ENCODE results near the gene CTSO. TPM values are rescaled to one million over a fixed set of nuclear protein-coding genes. Genes with fewer than 3 reads are reported as not detected.

The CTSO gene
- total RNA-seq, 1 experiment from 2014 or later, result 7.3 TPM

DNA sequence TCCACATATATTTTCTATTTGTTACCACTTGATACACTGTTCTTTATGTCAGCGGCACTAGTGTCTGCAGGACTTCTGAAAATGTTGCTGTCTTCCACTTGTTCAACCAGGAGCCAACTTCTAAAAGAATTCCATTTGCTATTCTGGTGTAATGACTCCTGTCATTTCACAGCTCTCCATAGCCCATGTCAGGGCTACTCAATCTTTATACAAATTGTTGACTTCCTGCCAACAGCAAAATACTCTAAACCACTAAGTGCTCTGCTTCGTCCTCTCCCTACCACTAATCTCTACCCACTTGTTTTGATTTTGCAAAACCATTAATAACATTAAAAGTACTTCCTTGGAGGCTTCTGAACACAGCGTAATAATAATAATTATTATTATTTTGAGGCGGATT, 7.2 kb downstream of the CTSO start:
- CTCF ChIA-PET, result interaction anchor here (0.7 kb wide), 1 partner anchor 508 kb away, joined by 3 read pairs; no protein-coding TSS in a partner anchor
- H3K4me1 Mint-ChIP-seq (ENCODE audit: low read depth, unreplicated experiment), result no peaks in the 10 kb centered on the region
- no peak overlapping the region for H3K4me3 Mint-ChIP-seq (ENCODE audit: low read depth, unreplicated experiment)
- TF ChIP-seq, protein P1, sequence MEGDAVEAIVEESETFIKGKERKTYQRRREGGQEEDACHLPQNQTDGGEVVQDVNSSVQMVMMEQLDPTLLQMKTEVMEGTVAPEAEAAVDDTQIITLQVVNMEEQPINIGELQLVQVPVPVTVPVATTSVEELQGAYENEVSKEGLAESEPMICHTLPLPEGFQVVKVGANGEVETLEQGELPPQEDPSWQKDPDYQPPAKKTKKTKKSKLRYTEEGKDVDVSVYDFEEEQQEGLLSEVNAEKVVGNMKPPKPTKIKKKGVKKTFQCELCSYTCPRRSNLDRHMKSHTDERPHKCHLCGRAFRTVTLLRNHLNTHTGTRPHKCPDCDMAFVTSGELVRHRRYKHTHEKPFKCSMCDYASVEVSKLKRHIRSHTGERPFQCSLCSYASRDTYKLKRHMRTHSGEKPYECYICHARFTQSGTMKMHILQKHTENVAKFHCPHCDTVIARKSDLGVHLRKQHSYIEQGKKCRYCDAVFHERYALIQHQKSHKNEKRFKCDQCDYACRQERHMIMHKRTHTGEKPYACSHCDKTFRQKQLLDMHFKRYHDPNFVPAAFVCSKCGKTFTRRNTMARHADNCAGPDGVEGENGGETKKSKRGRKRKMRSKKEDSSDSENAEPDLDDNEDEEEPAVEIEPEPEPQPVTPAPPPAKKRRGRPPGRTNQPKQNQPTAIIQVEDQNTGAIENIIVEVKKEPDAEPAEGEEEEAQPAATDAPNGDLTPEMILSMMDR (IDR thresholded peaks at IDR 0.05; ENCODE audit: unreplicated experiment), result no peak
- H3K27ac Mint-ChIP-seq (ENCODE audit: unreplicated experiment), result no peak overlapping the region
- no peaks in the 10 kb centered on the region for H3K27me3 Mint-ChIP-seq (ENCODE audit: unreplicated experiment)
- H3K36me3 Mint-ChIP-seq (ENCODE audit: insufficient read depth, unreplicated experiment), result no peaks in the 10 kb centered on the region
- BruUV-seq (replicated peaks), result no TSS peak
- DNase-seq, result no peak
- intact Hi-C loops (cut with micrococcal nuclease; ENCODE audit: unreplicated experiment), result no loop called here
- H3K9me3 Mint-ChIP-seq (ENCODE audit: low read depth, unreplicated experiment), result no peaks in the 10 kb centered on the region

DNA sequence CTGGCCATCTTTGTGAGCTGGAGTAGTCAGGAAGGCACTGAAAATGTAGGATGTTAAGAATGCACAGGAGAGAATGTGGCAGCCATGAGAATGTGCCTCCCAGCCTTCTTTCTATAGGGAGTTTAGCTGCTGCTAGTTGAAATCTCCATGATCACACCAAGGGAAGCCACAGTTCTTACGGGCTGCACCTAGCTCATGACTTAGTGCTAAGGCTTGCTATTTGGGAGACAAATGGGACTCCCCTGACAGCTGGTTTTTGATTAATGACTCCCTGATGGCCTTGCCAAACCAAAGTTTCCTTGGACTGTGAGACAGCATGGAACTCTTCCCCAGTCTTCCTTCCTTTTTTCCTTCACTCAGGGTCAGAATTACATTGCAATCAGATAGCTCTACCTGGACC, 9.2 kb downstream of the CTSO start:
- Mint-ChIP-seq H3K4me3 (ENCODE audit: low read depth, unreplicated experiment) (no peak overlapping the region), H3K27me3 (ENCODE audit: unreplicated experiment) (no peaks in the 10 kb centered on the region)
- CTCF ChIA-PET, result interaction anchor here (1.4 kb wide), 1 partner anchor 9 kb away, joined by 4 read pairs; the partner anchor contains the start of gene CTSO

DNA sequence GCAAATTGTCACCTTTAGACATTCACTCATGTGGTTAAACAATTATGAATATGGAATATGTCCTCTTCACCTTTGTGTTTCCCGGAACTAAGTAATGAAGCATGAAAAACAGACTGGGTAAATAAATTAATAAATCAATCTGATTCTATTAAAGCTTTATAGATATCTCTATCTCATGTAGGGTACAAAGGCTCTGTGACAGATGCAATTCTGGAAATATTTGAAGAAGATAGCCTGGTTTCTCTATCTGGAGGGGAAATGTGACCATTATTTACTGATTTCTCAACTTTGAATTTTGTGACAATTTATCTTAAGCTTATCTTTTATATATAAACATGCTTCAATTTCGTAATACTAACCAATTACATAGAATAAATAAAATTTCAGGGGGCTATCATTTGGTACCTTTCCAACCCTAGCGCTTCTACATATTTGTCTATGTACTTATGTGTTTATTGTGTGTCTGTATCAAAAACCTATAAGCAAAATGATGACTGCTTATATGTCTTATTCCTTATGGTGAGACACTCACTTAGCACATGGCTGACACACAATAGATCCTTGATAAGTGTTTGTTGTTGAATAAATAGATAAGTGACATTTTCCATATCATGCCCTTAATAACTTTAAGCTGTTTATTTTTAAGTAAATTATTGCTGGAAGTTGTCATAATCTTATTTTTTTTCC, 9.9 kb downstream of the CTSO start:
- TF ChIP-seq, protein P1 (IDR thresholded peaks at IDR 0.05; ENCODE audit: unreplicated experiment), result no peak
- no peaks in the 10 kb centered on the region for H3K4me1 Mint-ChIP-seq (ENCODE audit: low read depth, unreplicated experiment)
- CTCF ChIA-PET, result interaction anchor here (1.4 kb wide), 1 partner anchor 10 kb away, joined by 4 read pairs; the partner anchor contains the start of gene CTSO
- no TSS peak for BruUV-seq (replicated peaks)
- no peak overlapping the region for H3K27ac Mint-ChIP-seq (ENCODE audit: unreplicated experiment)
- H3K9me3 Mint-ChIP-seq (ENCODE audit: low read depth, unreplicated experiment), result no peaks in the 10 kb centered on the region
- no peak overlapping the region for H3K4me3 Mint-ChIP-seq (ENCODE audit: low read depth, unreplicated experiment)
- no peaks in the 10 kb centered on the region for H3K27me3 Mint-ChIP-seq (ENCODE audit: unreplicated experiment)
- H3K36me3 Mint-ChIP-seq (ENCODE audit: insufficient read depth, unreplicated experiment), result no peaks in the 10 kb centered on the region
- DNase-seq, result no peak
- intact Hi-C loops (cut with micrococcal nuclease; ENCODE audit: unreplicated experiment), result no loop called here

More for the DNA sequence above, 9.2 kb downstream of the CTSO start:
- H3K27ac Mint-ChIP-seq (ENCODE audit: unreplicated experiment), result no peak overlapping the region
- H3K36me3 Mint-ChIP-seq (ENCODE audit: insufficient read depth, unreplicated experiment), result no peaks in the 10 kb centered on the region
- DNase-seq, result no peak
- H3K9me3 Mint-ChIP-seq (ENCODE audit: low read depth, unreplicated experiment), result no peaks in the 10 kb centered on the region
- intact Hi-C loops (cut with micrococcal nuclease; ENCODE audit: unreplicated experiment), result no loop called here
- no TSS peak for BruUV-seq (replicated peaks)
- TF ChIP-seq, protein P1 (IDR thresholded peaks at IDR 0.05; ENCODE audit: unreplicated experiment), result no peak
- H3K4me1 Mint-ChIP-seq (ENCODE audit: low read depth, unreplicated experiment), result no peaks in the 10 kb centered on the region

DNA sequence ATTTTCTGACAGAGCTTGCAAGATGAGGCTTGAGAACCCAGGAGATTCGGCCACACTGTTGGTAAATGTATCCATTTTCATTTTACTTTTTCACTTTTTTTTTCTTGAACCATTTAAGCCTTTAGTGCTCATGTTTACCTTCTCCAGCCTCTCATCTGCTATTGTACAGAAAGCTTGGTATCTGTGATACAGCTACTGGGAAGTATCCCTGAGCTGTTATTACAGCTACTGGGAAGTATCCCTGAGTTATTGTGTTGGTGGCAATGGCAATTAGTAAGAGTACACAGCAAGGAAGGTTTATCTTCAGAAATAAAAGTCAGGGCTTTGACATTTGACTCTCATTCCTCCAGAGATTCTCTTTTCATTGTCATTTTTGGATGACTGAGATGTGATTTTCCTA, 11.8 kb downstream of the CTSO start:
- intact Hi-C loops (cut with micrococcal nuclease; ENCODE audit: unreplicated experiment), result no loop called here
- Mint-ChIP-seq H3K27me3 (ENCODE audit: unreplicated experiment) (no peaks in the 10 kb centered on the region), H3K9me3 (ENCODE audit: low read depth, unreplicated experiment) (no peaks in the 10 kb centered on the region), H3K4me3 (ENCODE audit: low read depth, unreplicated experiment) (no peak overlapping the region), H3K27ac (ENCODE audit: unreplicated experiment) (no peak overlapping the region), H3K4me1 (ENCODE audit: low read depth, unreplicated experiment) (no peaks in the 10 kb centered on the region), H3K36me3 (ENCODE audit: insufficient read depth, unreplicated experiment) (no peaks in the 10 kb centered on the region)
- no peak for DNase-seq
- no TSS peak for BruUV-seq (replicated peaks)
- CTCF ChIA-PET, result no interaction called here
- TF ChIP-seq, protein P1 (IDR thresholded peaks at IDR 0.05; ENCODE audit: unreplicated experiment), result no peak

Measured in Calu3 (cell line).